GM19328 (cell line): ENCODE measurements around the gene MAP3K3.

Experiments used
- ATAC-seq: cut with Tn5 transposase; IDR thresholded peaks from one replicate; pipeline ENCODE4 v1.9.1; 2021; ENCODE audit warnings: mild to moderate bottlenecking, moderate library complexity; ENCODE audit not compliant: unreplicated experiment

MAP3K3 gene

DNA sequence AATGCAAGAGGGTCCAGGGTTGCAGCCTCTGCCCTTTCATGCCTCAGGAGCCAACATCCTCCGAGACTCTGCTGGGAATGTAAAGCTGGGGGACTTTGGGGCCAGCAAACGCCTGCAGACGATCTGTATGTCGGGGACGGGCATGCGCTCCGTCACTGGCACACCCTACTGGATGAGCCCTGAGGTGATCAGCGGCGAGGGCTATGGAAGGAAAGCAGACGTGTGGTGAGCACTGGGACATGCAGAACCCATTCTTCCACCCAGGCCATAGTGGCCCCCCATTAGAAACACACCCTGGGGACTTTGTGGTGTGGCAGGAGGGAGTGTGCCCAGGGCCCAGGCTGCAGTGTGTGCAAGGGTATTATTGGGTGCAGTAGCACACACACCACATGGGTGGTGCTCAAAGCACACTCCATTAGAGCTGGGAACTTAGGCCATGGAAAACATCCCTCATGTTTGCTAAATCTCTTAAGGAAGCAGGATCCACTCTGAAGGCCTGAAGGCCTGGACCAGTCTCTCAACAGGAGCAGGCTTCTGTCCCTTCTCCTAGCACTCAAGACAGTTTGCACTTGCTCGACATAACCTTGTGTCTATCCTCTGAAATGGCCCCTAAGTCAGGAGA is 70.1 kb downstream of the MAP3K3 start:
- no peak for ATAC-seq

GRCh38 chr17:63693411-63694113 is 71.3 kb downstream of the MAP3K3 start:
- no peak for ATAC-seq

DNA sequence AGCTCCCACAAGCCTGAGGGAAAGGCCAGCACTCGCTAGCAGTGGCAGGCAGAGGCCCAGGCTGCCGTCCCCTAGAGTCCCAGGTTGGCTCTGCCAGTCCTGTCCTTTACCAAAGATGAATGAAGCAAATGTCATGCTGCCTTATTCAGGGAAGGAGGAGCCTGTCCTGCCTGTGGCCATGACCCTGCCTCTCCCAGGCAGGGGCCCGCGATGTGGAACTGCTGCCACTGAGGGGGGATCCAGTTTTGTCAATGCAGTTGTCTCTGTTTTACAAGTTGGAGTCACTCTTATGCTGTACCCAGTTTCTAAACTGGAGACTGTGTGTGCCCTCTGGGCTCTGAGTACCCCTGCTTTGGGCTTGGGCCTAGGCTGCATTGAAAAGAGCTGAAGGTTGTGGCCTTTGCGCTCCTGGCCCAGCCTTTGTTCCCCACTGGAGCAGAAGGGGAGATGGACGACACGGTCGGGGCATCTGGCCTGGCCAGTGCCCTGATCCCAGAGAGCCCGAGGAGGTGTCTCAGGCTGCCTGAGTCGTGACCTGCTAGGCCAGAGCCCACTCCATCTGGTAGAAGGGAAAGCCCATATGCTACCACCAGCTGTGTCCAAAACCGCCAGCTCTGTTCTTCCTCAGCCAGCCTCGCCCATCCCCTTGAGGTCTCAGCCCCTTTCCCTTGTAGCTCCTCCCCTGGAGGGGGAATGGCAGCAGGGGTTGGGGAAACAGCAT is 72.2 kb downstream of the MAP3K3 start:
- no peak for ATAC-seq

DNA sequence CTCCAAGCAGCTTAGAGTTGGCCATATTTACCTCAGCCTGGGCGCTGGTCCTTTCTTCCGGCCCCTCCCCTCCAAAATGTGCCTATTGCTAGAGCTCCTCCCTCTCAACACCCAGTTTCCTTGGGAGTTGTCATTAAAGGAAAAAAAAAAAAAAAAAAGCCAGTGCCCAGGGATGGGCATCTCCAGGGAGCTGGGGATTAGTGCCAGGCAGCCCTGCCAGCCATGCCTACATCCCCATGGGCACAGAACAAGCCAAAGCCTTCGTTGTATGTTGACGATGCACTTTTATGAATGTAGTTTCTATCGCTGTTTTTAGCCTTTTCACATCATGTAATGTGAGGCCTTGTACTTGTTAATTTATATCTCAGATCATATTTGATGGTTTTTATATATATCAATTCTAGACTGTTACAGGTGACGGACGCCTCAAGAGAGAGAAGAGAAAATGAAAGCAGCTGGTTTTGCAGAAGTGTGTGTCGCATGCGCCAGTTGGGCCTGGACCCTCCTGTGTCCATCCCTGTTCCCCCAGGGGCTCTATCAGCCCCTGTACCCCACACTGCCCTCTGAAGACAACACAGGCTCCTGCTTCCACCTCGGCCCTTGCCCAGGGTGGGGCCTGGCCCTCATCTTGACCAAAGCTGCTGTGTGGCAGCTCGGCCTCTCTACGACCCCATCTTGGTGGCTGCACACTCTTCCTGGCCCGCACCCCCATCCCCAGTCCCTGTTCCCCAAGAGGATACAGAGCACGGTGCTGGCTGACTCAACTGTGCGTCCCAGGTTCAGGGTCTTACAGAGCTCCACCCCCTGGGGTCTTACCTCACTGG is 72.9 kb downstream of the MAP3K3 start:
- ATAC-seq, result no peak

GRCh38 chr17:63695889-63696288 is 73.7 kb downstream of the MAP3K3 start:
- ATAC-seq, result no peak

GRCh38 chr17:63696381-63696961 is 74.3 kb downstream of the MAP3K3 start:
- ATAC-seq, result no peak

DNA sequence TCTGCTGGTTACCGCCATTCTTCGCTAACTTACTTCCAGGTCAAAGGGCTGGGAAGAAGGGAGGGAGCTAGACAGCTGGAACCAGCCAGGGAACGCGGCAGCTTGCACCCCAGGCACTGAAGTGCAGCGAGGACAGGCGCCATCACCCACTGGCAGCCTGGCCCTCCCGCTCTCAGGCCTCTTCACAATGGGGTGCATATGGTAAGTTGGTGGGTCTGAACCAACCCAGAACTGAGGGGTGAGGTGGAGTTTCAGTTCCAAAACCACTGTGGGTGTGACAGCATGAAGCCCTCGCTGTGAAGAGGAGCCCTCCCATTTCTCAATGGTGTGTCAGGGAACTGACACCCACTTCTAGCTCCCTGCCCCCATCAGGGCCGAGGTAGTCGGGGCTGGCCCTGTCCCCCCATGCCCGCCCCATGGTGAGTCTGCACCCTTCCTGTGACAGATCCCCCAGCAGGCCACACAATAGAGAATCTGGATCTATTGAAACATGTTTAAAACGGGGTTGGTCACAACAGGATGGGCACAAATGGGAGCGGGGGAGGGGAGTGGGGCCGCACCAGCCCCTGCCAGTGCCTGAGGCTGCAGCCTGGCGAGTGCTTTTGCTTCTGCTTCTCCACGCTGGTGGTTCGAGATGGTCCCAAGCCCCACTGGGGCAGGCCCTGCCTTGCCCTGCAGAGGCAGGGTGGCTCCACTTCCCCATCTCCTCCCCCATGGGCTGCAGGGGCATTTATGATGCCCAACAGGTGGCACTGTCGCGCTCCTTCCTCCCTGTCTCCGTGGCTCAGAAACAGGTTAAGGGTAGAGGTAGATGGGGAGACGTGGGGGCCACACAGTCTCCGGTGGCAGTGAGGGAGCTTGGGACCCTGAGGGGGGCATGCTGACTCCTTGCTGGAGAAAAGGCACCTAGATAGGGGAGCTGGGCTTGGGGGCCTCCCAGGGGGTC is 75.4 kb downstream of the MAP3K3 start:
- no peak for ATAC-seq

DNA sequence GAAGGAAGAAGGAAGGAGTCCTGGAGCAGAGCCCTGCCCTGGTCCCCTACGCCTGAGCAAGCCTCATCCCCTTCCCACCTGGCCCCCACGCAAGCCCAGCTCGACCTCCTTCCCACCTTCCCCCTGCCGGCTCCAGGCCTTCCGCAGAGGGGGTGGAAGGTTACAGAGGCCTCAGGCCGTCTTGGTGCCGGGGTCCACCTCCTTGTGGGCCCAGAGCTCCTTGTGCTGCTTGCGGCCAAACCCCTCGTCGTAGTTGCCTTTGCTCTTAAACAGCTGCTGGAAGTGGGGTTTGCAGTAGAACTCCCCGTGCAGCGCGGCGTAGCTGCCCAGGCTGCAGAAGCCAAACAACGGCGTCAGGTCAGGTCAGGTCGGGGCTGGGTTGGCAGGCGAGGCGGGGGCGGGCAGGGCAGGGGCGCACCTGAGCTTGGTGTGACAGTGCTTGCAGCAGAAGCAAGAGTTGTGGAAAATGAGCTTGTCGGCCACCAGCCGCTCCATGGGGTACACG is 76.2 kb downstream of the MAP3K3 start:
- ATAC-seq, result no peak

GRCh38 chr17:63698886-63699637 is 76.8 kb downstream of the MAP3K3 start:
- no peak for ATAC-seq

DNA sequence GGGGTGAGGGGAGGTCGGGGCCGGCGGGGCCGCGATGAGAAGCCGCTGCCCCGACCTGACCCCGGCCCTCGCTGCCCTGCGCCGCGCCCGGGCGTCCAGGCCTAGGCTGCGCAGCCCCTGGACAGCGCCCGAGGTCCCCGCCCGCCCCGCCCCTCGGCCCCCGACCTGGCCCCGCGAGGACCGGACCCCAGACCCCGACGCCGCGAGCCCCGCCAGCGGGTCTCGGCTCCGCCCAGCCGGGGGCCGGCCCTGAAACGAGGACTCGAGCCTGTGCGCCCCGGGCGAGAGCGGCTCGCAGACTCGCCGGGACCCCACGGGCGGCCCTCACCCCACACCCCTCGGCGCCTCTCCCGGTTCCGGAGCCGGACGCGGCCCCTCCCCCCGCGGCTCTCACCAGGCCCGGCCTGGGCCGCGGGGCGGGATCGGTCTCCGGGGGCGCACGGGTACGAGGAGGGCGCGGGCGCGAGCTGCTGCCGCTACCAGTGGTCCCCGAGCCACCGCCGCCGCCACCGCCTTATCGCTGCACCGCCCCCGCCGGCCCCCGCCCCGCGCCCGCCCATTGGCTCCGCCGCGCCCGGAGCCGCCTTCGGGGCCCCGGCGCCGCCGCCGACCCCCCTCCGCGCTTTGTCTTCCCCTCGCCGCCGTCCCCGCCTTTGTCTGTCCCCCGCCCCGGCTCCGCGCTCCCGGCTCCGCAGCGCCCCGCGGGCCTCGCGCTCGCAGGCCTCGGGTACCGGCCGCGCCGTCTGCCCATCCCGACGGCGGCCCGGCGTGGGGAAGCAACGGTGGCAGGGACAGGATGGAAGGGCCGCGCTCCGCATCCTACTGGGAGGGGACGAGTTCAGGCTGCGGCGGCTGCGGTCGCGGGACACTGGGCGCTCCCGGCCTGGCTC is 77.7 kb downstream of the MAP3K3 start, which contains the start of gene LIMD2:
TSS of gene LIMD2 (minus strand) at position 488 of the 890 bp plus-strand sequence. CDS start 827 bp downstream, outside the sequence.
- ATAC-seq, result no peak

DNA sequence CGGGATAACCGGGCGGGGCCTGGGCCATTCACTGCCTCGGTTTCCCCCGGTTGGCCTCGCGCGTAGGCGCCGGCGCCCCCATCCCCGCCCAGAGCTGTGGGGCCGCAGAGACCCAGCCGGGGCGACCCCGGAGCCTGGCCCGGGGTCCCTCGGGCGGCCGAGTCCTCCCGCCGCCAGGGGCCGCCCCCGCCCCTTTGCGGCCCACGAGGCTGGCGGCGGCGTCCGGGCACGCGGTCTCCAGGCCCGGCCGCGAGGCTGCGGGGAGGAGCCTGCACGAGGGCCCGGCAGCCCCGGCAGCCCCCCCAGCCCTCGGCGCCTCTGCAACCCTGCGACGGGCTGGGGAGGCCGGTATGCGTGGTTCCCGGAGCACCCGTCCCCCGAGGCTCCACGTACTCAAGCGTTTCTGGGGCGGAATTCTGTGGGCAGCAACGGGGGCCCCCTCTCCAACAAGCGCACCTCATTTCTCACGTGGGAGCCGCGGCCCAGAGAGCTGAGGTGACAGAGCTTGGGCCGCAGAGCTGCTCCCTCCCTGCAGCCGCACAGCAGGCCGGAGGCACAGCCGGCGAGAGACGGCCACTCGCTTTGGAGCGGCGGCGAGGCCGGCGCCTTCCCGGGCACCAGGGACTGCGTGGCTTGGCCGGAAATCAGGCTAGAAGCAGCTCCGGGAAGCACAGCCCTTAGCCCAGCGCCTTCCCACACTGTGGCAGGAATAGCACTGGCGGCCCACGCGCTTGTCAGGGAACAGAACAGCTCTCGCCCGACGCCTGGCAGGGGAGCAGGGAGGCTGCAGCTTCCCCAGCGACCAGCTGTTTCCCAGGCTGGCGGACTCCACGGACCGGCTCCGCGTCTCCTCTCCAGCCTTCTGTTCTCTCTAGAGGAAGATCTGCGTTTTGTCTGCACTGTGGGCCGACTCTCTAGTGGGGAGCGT is 78.6 kb downstream of the MAP3K3 start:
- no peak for ATAC-seq

DNA sequence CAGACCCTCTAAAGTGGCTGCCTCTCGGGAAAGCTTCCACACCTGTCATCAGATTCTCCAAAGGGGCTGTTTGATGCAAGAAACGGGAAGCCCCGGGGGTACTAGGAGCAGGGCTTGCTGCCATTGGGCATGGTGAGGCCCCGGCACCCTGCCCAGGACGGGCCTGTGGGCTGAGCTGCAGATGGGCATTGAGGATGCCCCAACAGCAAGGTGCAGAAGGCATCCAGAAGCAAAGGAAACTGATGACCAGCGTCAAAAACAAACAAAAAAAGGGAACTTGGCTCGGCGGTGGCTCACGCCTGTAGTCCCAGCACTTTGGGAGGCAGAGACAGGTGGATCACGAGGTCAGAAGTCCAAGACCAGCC is 79.2 kb downstream of the MAP3K3 start:
- ATAC-seq, result no peak

DNA sequence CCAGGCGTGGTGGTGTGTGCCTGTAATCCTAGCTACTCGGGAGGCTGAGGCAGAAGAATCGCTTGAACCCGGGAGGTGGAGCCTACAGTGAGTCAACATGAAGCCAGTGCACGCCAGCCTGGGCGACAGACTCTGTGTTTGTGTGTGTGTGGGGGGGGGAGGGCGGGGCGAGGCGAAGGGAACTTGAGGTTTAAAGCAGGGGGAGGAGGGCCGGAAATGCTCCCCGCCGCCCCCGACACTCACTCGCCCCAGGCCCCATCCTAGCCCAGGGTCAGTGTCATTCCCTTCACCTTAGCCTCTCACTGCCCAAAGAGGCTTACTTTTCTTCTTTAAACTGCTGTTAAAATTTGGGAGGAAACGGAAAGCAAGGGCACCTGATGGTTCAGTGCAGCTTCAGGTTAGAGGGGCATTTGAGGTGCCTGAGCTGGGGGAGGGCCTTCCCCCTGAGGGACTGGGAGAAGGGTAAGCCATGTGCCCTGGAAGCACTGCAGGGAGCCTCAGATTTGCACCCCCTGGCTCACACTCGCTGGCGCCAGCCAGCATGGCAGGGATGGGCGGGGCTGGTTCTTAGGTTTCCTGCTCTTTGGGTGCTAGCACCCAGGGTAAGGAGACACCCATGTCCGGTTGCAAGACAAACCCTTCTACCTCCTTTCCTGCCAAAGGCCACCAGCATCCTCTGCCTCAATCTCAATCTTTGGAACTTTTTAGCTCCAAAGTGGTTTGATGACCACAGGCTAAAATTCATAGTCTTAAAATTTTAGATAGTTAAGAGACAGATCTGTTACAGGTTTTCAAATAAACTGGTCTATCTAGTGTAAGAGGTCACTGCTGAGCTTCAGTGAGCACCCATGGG is 79.9 kb downstream of the MAP3K3 start:
- ATAC-seq, result no peak

GRCh38 chr17:63702721-63703015 is 80.5 kb downstream of the MAP3K3 start:
- ATAC-seq, result no peak

DNA sequence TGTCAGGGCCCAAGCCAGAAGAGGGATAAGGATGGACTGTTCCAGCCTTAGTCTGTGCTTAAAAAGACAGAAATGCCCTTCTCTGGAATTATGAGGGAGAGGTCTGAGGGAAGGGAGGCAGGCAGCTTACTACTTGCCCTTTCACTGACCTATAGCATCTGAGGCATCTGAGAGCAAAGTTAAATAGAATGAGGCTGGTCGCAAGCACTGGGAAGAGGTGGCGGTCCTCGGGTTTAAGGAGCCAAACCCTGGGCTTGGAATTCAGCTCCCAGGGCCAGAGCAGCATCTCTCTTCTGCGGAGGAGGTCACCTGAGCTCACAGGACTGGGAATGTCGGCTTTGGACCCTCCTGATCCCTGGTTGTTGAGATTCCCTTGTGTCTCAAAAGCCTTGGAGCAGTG is 80.8 kb downstream of the MAP3K3 start:
- no peak for ATAC-seq
